H9 (cell line): ENCODE results near the gene MED23. TPM values are rescaled to one million over a fixed set of nuclear protein-coding genes. Genes with fewer than 3 reads are reported as not detected.

Experiments
- DNase-seq: peaks from one replicate; pipeline ENCODE4 v3.0.0-alpha.2; 2017
- H2AFZ ChIP-seq: one replicate; pipeline ENCODE4 v1.6.1; 2013; ENCODE audit warnings: mild to moderate bottlenecking, low read length, control low read depth, moderate library complexity
- H2AK5ac ChIP-seq: 2 replicates; pipeline ENCODE4 v1.6.1; 2013; ENCODE audit warnings: low read length, control low read depth, mixed read lengths; ENCODE audit not compliant: insufficient read length
- H2BK120ac ChIP-seq: one replicate; pipeline ENCODE4 v1.6.1; 2013; ENCODE audit warnings: low read depth, mild to moderate bottlenecking, low read length, control low read depth, inconsistent platforms; ENCODE audit not compliant: poor library complexity, severe bottlenecking
- H2BK12ac ChIP-seq: 2 replicates; pipeline ENCODE4 v1.6.1; 2013; ENCODE audit warnings: low read length, control low read depth, mixed read lengths, low read depth; ENCODE audit not compliant: insufficient read length
- H2BK15ac ChIP-seq: 2 replicates; pipeline ENCODE4 v1.6.1; 2013; ENCODE audit warnings: low read depth, low read length, control low read depth
- H2BK20ac ChIP-seq: one replicate; pipeline ENCODE4 v1.6.1; 2013; ENCODE audit warnings: low read depth, mild to moderate bottlenecking, low read length, control low read depth, inconsistent platforms; ENCODE audit not compliant: poor library complexity, severe bottlenecking
- H2BK5ac ChIP-seq: 2 replicates; pipeline ENCODE4 v1.6.1; 2013; ENCODE audit warnings: low read length, control low read depth, mixed read lengths; ENCODE audit not compliant: insufficient read length
- H3K14ac ChIP-seq: 2 replicates; pipeline ENCODE4 v1.6.1; 2013; ENCODE audit warnings: low read length, control low read depth; ENCODE audit not compliant: insufficient read depth
- H3K18ac ChIP-seq: 2 replicates; pipeline ENCODE4 v1.6.1; 2013; ENCODE audit warnings: low read depth, mild to moderate bottlenecking, mixed read lengths, low read length, control low read depth; ENCODE audit not compliant: insufficient read length
- H3K23ac ChIP-seq: 2 replicates; pipeline ENCODE4 v1.6.1; 2013; ENCODE audit warnings: low read length, control low read depth, mixed read lengths, low read depth; ENCODE audit not compliant: insufficient read length
- H3K23me2 ChIP-seq: 2 replicates; pipeline ENCODE4 v1.6.1; 2013; ENCODE audit warnings: low read depth, mild to moderate bottlenecking, mixed read lengths, low read length, control low read depth; ENCODE audit not compliant: insufficient read length, poor library complexity, severe bottlenecking
- H3K27ac ChIP-seq: 2 replicates; pipeline ENCODE4 v1.5.1; 2013; ENCODE audit warnings: low read length, control low read depth, mixed read lengths, low read depth; ENCODE audit not compliant: insufficient read length
- H3K27me3 ChIP-seq: 2 replicates; pipeline ENCODE4 v1.6.1; 2013; ENCODE audit warnings: low read length, control low read depth, inconsistent platforms; ENCODE audit not compliant: insufficient read depth
- H3K4ac ChIP-seq: 2 replicates; pipeline ENCODE4 v1.6.1; 2013; ENCODE audit warnings: low read depth, mild to moderate bottlenecking, control low read depth, inconsistent platforms, low read length, moderate library complexity
- H3K4me1 ChIP-seq: 2 replicates; pipeline ENCODE4 v1.6.1; 2013; ENCODE audit warnings: low read length, control low read depth, inconsistent platforms; ENCODE audit not compliant: insufficient read depth
- H3K4me2 ChIP-seq: 2 replicates; pipeline ENCODE4 v1.6.1; 2013; ENCODE audit warnings: low read length, control low read depth, mixed read lengths; ENCODE audit not compliant: insufficient read length, insufficient read depth
- H3K56ac ChIP-seq: 2 replicates; pipeline ENCODE4 v1.6.1; 2013; ENCODE audit warnings: low read depth, mild to moderate bottlenecking, mixed read lengths, low read length, control low read depth; ENCODE audit not compliant: insufficient read length
- H3K79me1 ChIP-seq: 2 replicates; pipeline ENCODE4 v1.6.1; 2013; ENCODE audit warnings: low read depth, mild to moderate bottlenecking, moderate library complexity, low read length, control low read depth, inconsistent platforms; ENCODE audit not compliant: insufficient read depth, poor library complexity, severe bottlenecking
- H3K79me2 ChIP-seq: 2 replicates; pipeline ENCODE4 v1.6.1; 2013; ENCODE audit warnings: low read length, control low read depth, inconsistent platforms; ENCODE audit not compliant: insufficient read depth
- H3K9ac ChIP-seq: 2 replicates; pipeline ENCODE4 v1.6.1; 2013; ENCODE audit warnings: low read length, control low read depth, mixed read lengths; ENCODE audit not compliant: insufficient read length; ENCODE audit errors: extremely low read depth
- H3K9me3 ChIP-seq: one replicate; pipeline ENCODE4 v1.6.1; 2013; ENCODE audit warnings: low read depth, low read length, inconsistent platforms; ENCODE audit not compliant: control insufficient read depth
- H3T11ph ChIP-seq: one replicate; pipeline ENCODE4 v1.6.1; 2013; ENCODE audit warnings: mild to moderate bottlenecking, low read length, control low read depth, inconsistent platforms
- H4K20me1 ChIP-seq: one replicate; pipeline ENCODE4 v1.6.1; 2013; ENCODE audit not compliant: control insufficient read depth, insufficient read length, insufficient read depth
- H4K5ac ChIP-seq: 2 replicates; pipeline ENCODE4 v1.6.1; 2013; ENCODE audit warnings: low read depth, mild to moderate bottlenecking, mixed read lengths, low read length, control low read depth; ENCODE audit not compliant: insufficient read length
- H4K8ac ChIP-seq: replicated peaks from 2 replicates; pipeline ENCODE4 v1.6.1; 2013; ENCODE audit warnings: low read length, control low read depth, mixed read lengths, low read depth; ENCODE audit not compliant: insufficient read length
- H4K91ac ChIP-seq: 2 replicates; pipeline ENCODE4 v1.6.1; 2013; ENCODE audit warnings: low read depth, mild to moderate bottlenecking, moderate library complexity, mixed read lengths, low read length, control low read depth; ENCODE audit not compliant: insufficient read length
- H3K27ac Mint-ChIP-seq, 3 experiments: 2 replicates in 2 of 3; 3 replicates in 1 of 3; pipeline ENCODE4 v1.8.0; 2020 to 2021; ENCODE audit warnings: mixed read lengths in 3 of 3, mild to moderate bottlenecking in 1 of 3, moderate library complexity in 1 of 3
- H3K27me3 Mint-ChIP-seq: 2 replicates; pipeline ENCODE4 v1.8.0; 2021; ENCODE audit warnings: low read depth, mild to moderate bottlenecking, moderate library complexity, mixed read lengths
- H3K36me3 Mint-ChIP-seq, 3 experiments: 2 replicates in 2 of 3; 3 replicates in 1 of 3; pipeline ENCODE4 v1.8.0; 2020 to 2021; ENCODE audit warnings: low read depth in 3 of 3, mixed read lengths in 3 of 3; ENCODE audit not compliant: insufficient read depth in 1 of 3
- H3K4me1 Mint-ChIP-seq, 2 experiments: 2 replicates each; pipeline ENCODE4 v1.8.0; 2020; ENCODE audit warnings: mixed read lengths in 2 of 2
- H3K4me3 Mint-ChIP-seq, 2 experiments: 2 replicates in 1 of 2; 3 replicates in 1 of 2; pipeline ENCODE4 v1.8.0; 2020 to 2021; ENCODE audit warnings: mild to moderate bottlenecking in 2 of 2, mixed read lengths in 2 of 2, moderate library complexity in 1 of 2
- H3K9me3 Mint-ChIP-seq, 2 experiments: 2 replicates in 1 of 2; 3 replicates in 1 of 2; pipeline ENCODE4 v1.8.0; 2020; ENCODE audit warnings: mild to moderate bottlenecking in 2 of 2, mixed read lengths in 2 of 2, moderate library complexity in 1 of 2
- WGBS: extraction: QIAGEN DNeasy Blood & Tissue Kit; methylation state at CpG from one replicate; pipeline ENCODE4 v1.1.7; 2013; ENCODE audit warnings: missing lambda C conversion rate, low lambda C conversion rate, mixed read lengths; ENCODE audit not compliant: insufficient read length; ENCODE audit errors: extremely low coverage; 5-methylcytosine and 5-hydroxymethylcytosine counted together
- total RNA-seq: library from RNA; stranded (reverse); gene quantifications from 2 replicates; pipeline ENCODE4 v1.2.1, GENCODE V29; 2021
- TF ChIP-seq, protein P1 (sequence below): fragments of 200-600 bp; sonication (generic); conservative IDR thresholded peaks from 3 replicates; pipeline ENCODE4 v1.8.0; 2021; ENCODE audit warnings: antibody characterized with exemption, mild to moderate bottlenecking

The MED23 gene
- total RNA-seq, 1 experiment from 2014 or later, result 16.2 TPM

DNA sequence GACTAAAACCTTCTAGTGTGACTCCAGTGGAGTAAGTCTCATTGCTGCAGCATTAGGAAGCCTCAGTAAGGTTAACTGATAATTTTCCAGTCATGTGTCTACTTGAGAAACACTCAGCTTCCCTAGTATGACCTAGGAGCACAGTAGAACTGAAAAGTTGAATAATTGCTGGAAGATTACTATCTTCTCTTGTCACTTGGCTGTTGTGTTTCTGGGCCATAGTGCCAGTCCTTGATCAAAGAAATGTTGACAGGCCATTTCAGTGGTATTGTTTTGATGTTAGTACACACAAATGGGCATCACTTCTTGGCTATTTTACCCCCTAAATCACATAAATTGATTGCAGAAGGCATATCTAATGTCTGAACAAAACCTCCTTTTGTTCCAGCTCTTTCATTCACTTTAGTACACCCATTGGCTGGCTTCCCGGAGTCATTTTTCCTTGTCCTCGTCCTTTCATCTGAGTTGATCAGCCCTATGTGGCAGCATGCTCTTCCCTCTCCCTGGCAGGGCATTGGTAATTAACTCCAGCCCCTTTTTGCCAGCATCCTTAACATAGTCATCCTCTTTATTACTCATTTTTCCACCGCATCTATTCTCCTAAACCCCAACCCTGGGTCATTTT, 15.1 kb upstream of the MED23 start:
- H3K4me1 Mint-ChIP-seq, result no peaks in the 10 kb centered on the region
- no peak overlapping the region for H3K9ac ChIP-seq
- 100% methylated on average over 1 of the region's 3 CpGs for WGBS
- H3K9me3 Mint-ChIP-seq, result no peaks in the 10 kb centered on the region
- no peak overlapping the region for H3K27ac Mint-ChIP-seq
- H3K14ac ChIP-seq, result no peak overlapping the region
- no peak overlapping the region for H2BK15ac ChIP-seq
- no peak overlapping the region for H3K18ac ChIP-seq
- H4K20me1 ChIP-seq, result no peaks in the 10 kb centered on the region
- no peaks in the 10 kb centered on the region for H3K79me2 ChIP-seq
- no peak overlapping the region for H3K4ac ChIP-seq
- no peaks in the 10 kb centered on the region for H3K23me2 ChIP-seq
- no peak overlapping the region for H2AK5ac ChIP-seq
- no peak overlapping the region for H3K27ac ChIP-seq
- no peak overlapping the region for H3K56ac ChIP-seq
- no peak overlapping the region for H2BK120ac ChIP-seq
- H3K9me3 ChIP-seq, result no peaks in the 10 kb centered on the region
- H2BK12ac ChIP-seq, result no peak overlapping the region
- H3K27me3 Mint-ChIP-seq, result no peaks in the 10 kb centered on the region
- H3K4me2 ChIP-seq, result no peak overlapping the region
- H3K27me3 ChIP-seq, result no peaks in the 10 kb centered on the region
- no peak overlapping the region for H4K5ac ChIP-seq
- no peaks in the 10 kb centered on the region for H3K79me1 ChIP-seq
- H2AFZ ChIP-seq, result no peak overlapping the region
- no peaks in the 10 kb centered on the region for H3K4me1 ChIP-seq
- H3T11ph ChIP-seq, result no peak overlapping the region
- H4K8ac ChIP-seq, result no peak overlapping the region
- no peak overlapping the region for H2BK20ac ChIP-seq
- H4K91ac ChIP-seq, result no peak overlapping the region
- no peak for DNase-seq
- H2BK5ac ChIP-seq, result no peak overlapping the region
- TF ChIP-seq, protein P1, sequence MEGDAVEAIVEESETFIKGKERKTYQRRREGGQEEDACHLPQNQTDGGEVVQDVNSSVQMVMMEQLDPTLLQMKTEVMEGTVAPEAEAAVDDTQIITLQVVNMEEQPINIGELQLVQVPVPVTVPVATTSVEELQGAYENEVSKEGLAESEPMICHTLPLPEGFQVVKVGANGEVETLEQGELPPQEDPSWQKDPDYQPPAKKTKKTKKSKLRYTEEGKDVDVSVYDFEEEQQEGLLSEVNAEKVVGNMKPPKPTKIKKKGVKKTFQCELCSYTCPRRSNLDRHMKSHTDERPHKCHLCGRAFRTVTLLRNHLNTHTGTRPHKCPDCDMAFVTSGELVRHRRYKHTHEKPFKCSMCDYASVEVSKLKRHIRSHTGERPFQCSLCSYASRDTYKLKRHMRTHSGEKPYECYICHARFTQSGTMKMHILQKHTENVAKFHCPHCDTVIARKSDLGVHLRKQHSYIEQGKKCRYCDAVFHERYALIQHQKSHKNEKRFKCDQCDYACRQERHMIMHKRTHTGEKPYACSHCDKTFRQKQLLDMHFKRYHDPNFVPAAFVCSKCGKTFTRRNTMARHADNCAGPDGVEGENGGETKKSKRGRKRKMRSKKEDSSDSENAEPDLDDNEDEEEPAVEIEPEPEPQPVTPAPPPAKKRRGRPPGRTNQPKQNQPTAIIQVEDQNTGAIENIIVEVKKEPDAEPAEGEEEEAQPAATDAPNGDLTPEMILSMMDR, result no peak
- H3K23ac ChIP-seq, result no peak overlapping the region
- no peaks in the 10 kb centered on the region for H3K36me3 Mint-ChIP-seq
- no peak overlapping the region for H3K4me3 Mint-ChIP-seq
